ENCODE data around the gene KCNIP4.

The KCNIP4 gene

GRCh38 chr4:21709761-21710160, 238.8 kb downstream of the KCNIP4 start:
- TF ChIP-seq CTCF (IDR thresholded peaks at IDR 0.05; ENCODE audit: low read depth, low read length): no peak
- H3K4me3 ChIP-seq (ENCODE audit: low read depth, low read length): no peak overlapping the region

- TF ChIP-seq CTCF (IDR thresholded peaks at IDR 0.05; ENCODE audit: low read depth, low read length): no peak
- no peak overlapping the region for H3K4me3 ChIP-seq (ENCODE audit: low read depth, low read length)
These were observed 239.5 kb downstream of the KCNIP4 start for GRCh38 chr4:21709031-21709430.

- no peak for TF ChIP-seq CTCF (IDR thresholded peaks at IDR 0.05; ENCODE audit: low read depth, low read length)
- no peak overlapping the region for H3K4me3 ChIP-seq (ENCODE audit: low read depth, low read length)
These were observed 249.1 kb downstream of the KCNIP4 start for GRCh38 chr4:21699446-21699845.

- TF ChIP-seq CTCF (IDR thresholded peaks at IDR 0.05; ENCODE audit: low read depth, low read length): no peak
- H3K4me3 ChIP-seq (ENCODE audit: low read depth, low read length): no peak overlapping the region
These were observed 251.0 kb downstream of the KCNIP4 start for GRCh38 chr4:21697583-21697982.

- TF ChIP-seq CTCF (IDR thresholded peaks at IDR 0.05; ENCODE audit: low read depth, low read length): no peak
- H3K4me3 ChIP-seq (ENCODE audit: low read depth, low read length): no peak overlapping the region
These were observed 253.4 kb downstream of the KCNIP4 start for GRCh38 chr4:21695141-21695540.

- TF ChIP-seq CTCF (IDR thresholded peaks at IDR 0.05; ENCODE audit: low read depth, low read length): no peak
- H3K4me3 ChIP-seq (ENCODE audit: low read depth, low read length): no peak overlapping the region
These were observed 256.3 kb downstream of the KCNIP4 start for GRCh38 chr4:21692241-21692640.

- no peak for TF ChIP-seq CTCF (IDR thresholded peaks at IDR 0.05; ENCODE audit: low read depth, low read length)
- no peak overlapping the region for H3K4me3 ChIP-seq (ENCODE audit: low read depth, low read length)
These were observed 259.8 kb downstream of the KCNIP4 start for GRCh38 chr4:21688596-21689265.

Data from WI38 (cell line).